Peyer's patch (tissue), 4 donors: ENCODE measurements around the gene TMEM43.

Experiments used
- POLR2A ChIP-seq, 2 donors: fragments of 450-650 bp; IDR thresholded peaks; one replicate each; pipeline ENCODE4 v1.5.1; 2017; ENCODE audit warnings: antibody characterized with exemption in 2 of 2, mild to moderate bottlenecking in 2 of 2, moderate library complexity in 2 of 2
- TF ChIP-seq, protein P1 (sequence below), 6 experiments: fragments of 450-650 bp in 4 of 6; fragments of 200-600 bp in 2 of 6; sonication (generic) in 1 of 6; IDR thresholded peaks; one replicate each; pipeline ENCODE4 v1.5.1; 2017 to 2019; ENCODE audit warnings: antibody characterized with exemption in 6 of 6, mild to moderate bottlenecking in 3 of 6, moderate library complexity in 1 of 6

GRCh38 chr3:14161282-14161681 lies 36.4 kb downstream of the TMEM43 start:
- no peak for TF ChIP-seq POLR2A (IDR thresholded peaks at IDR 0.05)
- TF ChIP-seq, protein P1, sequence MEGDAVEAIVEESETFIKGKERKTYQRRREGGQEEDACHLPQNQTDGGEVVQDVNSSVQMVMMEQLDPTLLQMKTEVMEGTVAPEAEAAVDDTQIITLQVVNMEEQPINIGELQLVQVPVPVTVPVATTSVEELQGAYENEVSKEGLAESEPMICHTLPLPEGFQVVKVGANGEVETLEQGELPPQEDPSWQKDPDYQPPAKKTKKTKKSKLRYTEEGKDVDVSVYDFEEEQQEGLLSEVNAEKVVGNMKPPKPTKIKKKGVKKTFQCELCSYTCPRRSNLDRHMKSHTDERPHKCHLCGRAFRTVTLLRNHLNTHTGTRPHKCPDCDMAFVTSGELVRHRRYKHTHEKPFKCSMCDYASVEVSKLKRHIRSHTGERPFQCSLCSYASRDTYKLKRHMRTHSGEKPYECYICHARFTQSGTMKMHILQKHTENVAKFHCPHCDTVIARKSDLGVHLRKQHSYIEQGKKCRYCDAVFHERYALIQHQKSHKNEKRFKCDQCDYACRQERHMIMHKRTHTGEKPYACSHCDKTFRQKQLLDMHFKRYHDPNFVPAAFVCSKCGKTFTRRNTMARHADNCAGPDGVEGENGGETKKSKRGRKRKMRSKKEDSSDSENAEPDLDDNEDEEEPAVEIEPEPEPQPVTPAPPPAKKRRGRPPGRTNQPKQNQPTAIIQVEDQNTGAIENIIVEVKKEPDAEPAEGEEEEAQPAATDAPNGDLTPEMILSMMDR (IDR thresholded peaks at IDR 0.05) = no peak
